NCI-H446 treated with DMSO at 0.1 percent for 48 hours (cell line): ENCODE measurements around the gene AMOTL1.
"Not testable (repeated sequence)": the region's sequence is repeated elsewhere in the genome, so short reads cannot be mapped to it uniquely, and the experiment has no call there.

ENCODE experiments used
- DNase-seq: peaks from one replicate; lab custom pipeline; 2025; lab: John Stamatoyannopoulos, UW

The AMOTL1 gene

GRCh38 chr11:94771390-94771789 lies 3.2 kb downstream of the AMOTL1 start:
- DNase-seq: no peak

GRCh38 chr11:94771951-94772350 lies 3.8 kb downstream of the AMOTL1 start:
- no peak for DNase-seq

GRCh38 chr11:94773842-94774241 lies 5.7 kb downstream of the AMOTL1 start:
- no peak for DNase-seq

GRCh38 chr11:94774345-94774744 lies 6.2 kb downstream of the AMOTL1 start:
- no peak for DNase-seq

GRCh38 chr11:94775567-94776327 lies 7.6 kb downstream of the AMOTL1 start:
- DNase-seq: no peak

GRCh38 chr11:94776351-94777321 lies 8.5 kb downstream of the AMOTL1 start:
- peak; percentile 13 for DNase-seq

- DNase-seq: no peak
These were observed 12.3 kb downstream of the AMOTL1 start for GRCh38 chr11:94780432-94780831.

GRCh38 chr11:94781837-94782236 lies 13.7 kb downstream of the AMOTL1 start:
- DNase-seq: no peak

GRCh38 chr11:94782446-94782845 lies 14.3 kb downstream of the AMOTL1 start:
- peak; percentile 14 for DNase-seq

- DNase-seq: no peak
These were observed 16.7 kb downstream of the AMOTL1 start for GRCh38 chr11:94784884-94785283.

GRCh38 chr11:94785509-94785908 lies 17.4 kb downstream of the AMOTL1 start:
- DNase-seq: no peak

- no peak for DNase-seq
These were observed 18.3 kb downstream of the AMOTL1 start for GRCh38 chr11:94786264-94787126.

GRCh38 chr11:94787801-94788200 lies 19.6 kb downstream of the AMOTL1 start:
- peak; percentile 33 for DNase-seq

GRCh38 chr11:94788396-94788795 lies 20.2 kb downstream of the AMOTL1 start:
- no peak for DNase-seq

GRCh38 chr11:94790197-94790596 lies 22.0 kb downstream of the AMOTL1 start:
- no peak for DNase-seq

GRCh38 chr11:94790661-94791180 lies 22.6 kb downstream of the AMOTL1 start:
- DNase-seq: no peak

GRCh38 chr11:94791216-94791889 lies 23.2 kb downstream of the AMOTL1 start:
- no peak for DNase-seq

GRCh38 chr11:94791942-94792341 lies 23.8 kb downstream of the AMOTL1 start:
- DNase-seq: not testable (repeated sequence)

GRCh38 chr11:94792451-94792850 lies 24.3 kb downstream of the AMOTL1 start:
- no peak for DNase-seq

- peak; percentile 8 for DNase-seq
These were observed 24.8 kb downstream of the AMOTL1 start for GRCh38 chr11:94793002-94793401.

- DNase-seq: no peak
These were observed 25.7 kb downstream of the AMOTL1 start for GRCh38 chr11:94793822-94794221.
